NCI-H1048 (cell line): Measurements from ENCODE around the gene TIMP2.
"Not testable (repeated sequence)": the region's sequence is repeated elsewhere in the genome, so short reads cannot be mapped to it uniquely, and the experiment has no call there.

Experiments used
- DNase-seq: peaks from one replicate; lab custom pipeline; 2025; lab: John Stamatoyannopoulos, UW

TIMP2 gene

GRCh38 chr17:78905541-78905940 is 19.6 kb downstream of the TIMP2 start:
- DNase-seq, result no peak

- no peak for DNase-seq
These were observed 20.1 kb downstream of the TIMP2 start for GRCh38 chr17:78905116-78905515.

- no peak for DNase-seq
These were observed 20.8 kb downstream of the TIMP2 start for GRCh38 chr17:78904371-78904770.

GRCh38 chr17:78903101-78903779 is 21.9 kb downstream of the TIMP2 start, which contains the start of gene CEP295NL:
CEP295NL (minus strand) TSS chr17:78903201; CDS start chr17:78901828, 1,373 bp downstream.
- no peak for DNase-seq

- DNase-seq, result not testable (repeated sequence)
These were observed 23.0 kb downstream of the TIMP2 start for GRCh38 chr17:78902231-78902630.

- no peak for DNase-seq
These were observed 23.4 kb downstream of the TIMP2 start for GRCh38 chr17:78901806-78902205.

- no peak for DNase-seq
These were observed 24.4 kb downstream of the TIMP2 start for GRCh38 chr17:78900816-78901215.

- no peak for DNase-seq
These were observed 25.6 kb downstream of the TIMP2 start for GRCh38 chr17:78899361-78900260.

- DNase-seq, result no peak
These were observed 26.2 kb downstream of the TIMP2 start for GRCh38 chr17:78898947-78899346.

- DNase-seq, result no peak
These were observed 26.9 kb downstream of the TIMP2 start for GRCh38 chr17:78898075-78898836.

GRCh38 chr17:78897664-78898047 is 27.5 kb downstream of the TIMP2 start:
- DNase-seq, result no peak

- DNase-seq, result no peak
These were observed 28.1 kb downstream of the TIMP2 start for GRCh38 chr17:78896834-78897663.

- no peak for DNase-seq
These were observed 28.9 kb downstream of the TIMP2 start for GRCh38 chr17:78896091-78896833.

- no peak for DNase-seq
These were observed 29.9 kb downstream of the TIMP2 start for GRCh38 chr17:78895322-78895721.

- DNase-seq, result no peak
These were observed 31.5 kb downstream of the TIMP2 start for GRCh38 chr17:78893684-78894083.

- DNase-seq, result no peak
These were observed 32.2 kb downstream of the TIMP2 start for GRCh38 chr17:78892936-78893379.

GRCh38 chr17:78892520-78892919 is 32.7 kb downstream of the TIMP2 start:
- DNase-seq, result no peak

GRCh38 chr17:78892062-78892456 is 33.1 kb downstream of the TIMP2 start:
- DNase-seq, result no peak

- no peak for DNase-seq
These were observed 33.7 kb downstream of the TIMP2 start for GRCh38 chr17:78891406-78892061.

- no peak for DNase-seq
These were observed 34.7 kb downstream of the TIMP2 start for GRCh38 chr17:78890498-78890897.
